IMR-90 (cell line): ENCODE data around the gene BMPER. TPM values are rescaled to one million over a fixed set of nuclear protein-coding genes. Genes with fewer than 3 reads are reported as not detected.
A peak's percentile ranks its signal among the peaks of the same experiment; 100 is the strongest.

ENCODE experiments used
- ATAC-seq: fragments of 200-7000 bp; cut with Tn5 transposase; 2 replicates; pipeline ENCODE4 v1.9.1; 2020; ENCODE audit warnings: low read depth, mild to moderate bottlenecking, moderate library complexity
- BruUV-seq: library from RNA; stranded (reverse); fragments of 400-500 nt; replicated peaks from 2 replicates; lab custom pipeline; 2021; lab: Mats Ljungman, UMichigan
- CTCF ChIA-PET: fragments of 300-600 bp; formaldehyde crosslinking; extraction: SDS; loops from one replicate; lab custom pipeline; 2021; ENCODE audit warnings: antibody characterized with exemption; lab: Yijun Ruan, JAX
- POLR2A ChIA-PET: fragments of 300-600 bp; sonication (Branson Sonifier 250); formaldehyde crosslinking; loops from one replicate; lab custom pipeline; 2022; ENCODE audit warnings: antibody characterized with exemption; ENCODE audit not compliant: unreplicated experiment; lab: Charles Lee
- DNase-seq: peaks from one replicate; pipeline ENCODE4 v3.0.0; 2013
- H2AFZ ChIP-seq: replicated peaks from 2 replicates; pipeline ENCODE3; 2013; ENCODE audit warnings: low read length, mild to moderate bottlenecking; ENCODE audit not compliant: poor library complexity
- H2AK5ac ChIP-seq: 2 replicates; pipeline ENCODE4 v1.6.1; 2013; ENCODE audit warnings: low read depth, low read length, inconsistent platforms
- H2AK9ac ChIP-seq: replicated peaks from 2 replicates; pipeline ENCODE3; 2013; ENCODE audit warnings: mild to moderate bottlenecking, low read depth, low read length, moderate library complexity; ENCODE audit not compliant: poor library complexity
- H2BK120ac ChIP-seq: 2 replicates; pipeline ENCODE4 v1.6.1; 2013; ENCODE audit warnings: low read depth, low read length, inconsistent platforms
- H2BK15ac ChIP-seq: 3 replicates; pipeline ENCODE4 v1.6.1; 2013; ENCODE audit warnings: low read depth, low read length, inconsistent platforms
- H2BK20ac ChIP-seq: 2 replicates; pipeline ENCODE4 v1.6.1; 2013; ENCODE audit warnings: low read depth, mild to moderate bottlenecking, inconsistent platforms, low read length, moderate library complexity
- H2BK5ac ChIP-seq: 2 replicates; pipeline ENCODE4 v1.6.1; 2013; ENCODE audit warnings: mild to moderate bottlenecking, low read depth, low read length, inconsistent platforms; ENCODE audit not compliant: poor library complexity, severe bottlenecking
- H3K14ac ChIP-seq: replicated peaks from 2 replicates; pipeline ENCODE4 v1.6.1; 2013; ENCODE audit warnings: low read depth, low read length, inconsistent platforms
- H3K18ac ChIP-seq: 2 replicates; pipeline ENCODE4 v1.6.1; 2013; ENCODE audit warnings: low read depth, low read length, control low read depth
- H3K23ac ChIP-seq: 2 replicates; pipeline ENCODE4 v1.6.1; 2013; ENCODE audit warnings: low read depth, low read length, inconsistent platforms
- H3K27ac ChIP-seq: 2 replicates; pipeline ENCODE4 v1.5.1; 2013; ENCODE audit warnings: mild to moderate bottlenecking, control low read depth, low read length; ENCODE audit not compliant: insufficient read depth
- H3K27me3 ChIP-seq: 2 replicates; pipeline ENCODE4 v1.6.1; 2013; ENCODE audit warnings: low read length; ENCODE audit not compliant: control insufficient read depth, insufficient read depth
- H3K36me3 ChIP-seq: 2 replicates; pipeline ENCODE4 v1.6.1; 2013; ENCODE audit warnings: low read length, mixed read lengths; ENCODE audit not compliant: control insufficient read depth, insufficient read depth
- H3K4ac ChIP-seq: 2 replicates; pipeline ENCODE4 v1.6.1; 2013; ENCODE audit warnings: low read depth, low read length, inconsistent platforms
- H3K4me1 ChIP-seq: 2 replicates; pipeline ENCODE4 v1.6.1; 2013; ENCODE audit warnings: low read length, mixed read lengths; ENCODE audit not compliant: control insufficient read depth, insufficient read depth
- H3K4me2 ChIP-seq: 2 replicates; pipeline ENCODE4 v1.6.1; 2013; ENCODE audit warnings: low read depth, mild to moderate bottlenecking, control low read depth, low read length, moderate library complexity
- H3K4me3 ChIP-seq: 2 replicates; pipeline ENCODE4 v1.5.1; 2013; ENCODE audit warnings: low read depth, mild to moderate bottlenecking, control low read depth, low read length, moderate library complexity; ENCODE audit not compliant: insufficient read depth
- H3K56ac ChIP-seq: 2 replicates; pipeline ENCODE4 v1.6.1; 2013; ENCODE audit warnings: low read length, inconsistent platforms; ENCODE audit not compliant: insufficient read depth; ENCODE audit errors: extremely low read depth
- H3K79me1 ChIP-seq, 2 experiments: 2 replicates each; pipeline ENCODE4 v1.6.1; 2013; ENCODE audit warnings: low read length in 2 of 2, inconsistent platforms in 1 of 2, low read depth in 1 of 2
- H3K9ac ChIP-seq: 2 replicates; pipeline ENCODE4 v1.6.1; 2013; ENCODE audit warnings: low read depth, low read length, control low read depth
- H3K9me1 ChIP-seq: 2 replicates; pipeline ENCODE4 v1.6.1; 2013; ENCODE audit warnings: low read length, inconsistent platforms; ENCODE audit not compliant: insufficient read depth
- H3K9me3 ChIP-seq: 2 replicates; pipeline ENCODE4 v1.6.1; 2013; ENCODE audit warnings: low read length; ENCODE audit not compliant: control insufficient read depth, insufficient read depth
- H4K20me1 ChIP-seq: 2 replicates; pipeline ENCODE4 v1.6.1; 2013; ENCODE audit warnings: low read length, inconsistent platforms; ENCODE audit not compliant: insufficient read depth
- H4K5ac ChIP-seq: 2 replicates; pipeline ENCODE4 v1.6.1; 2013; ENCODE audit warnings: mild to moderate bottlenecking, low read depth, low read length, control low read depth
- H4K8ac ChIP-seq, 2 experiments: 2 replicates each; pipeline ENCODE4 v1.6.1; 2013; ENCODE audit warnings: low read depth in 2 of 2, low read length in 2 of 2, control low read depth in 1 of 2, inconsistent platforms in 1 of 2
- H4K91ac ChIP-seq: 2 replicates; pipeline ENCODE4 v1.6.1; 2013; ENCODE audit warnings: low read depth, low read length, inconsistent platforms; ENCODE audit not compliant: insufficient read depth
- BHLHE40 ChIP-seq: fragments of 150-350 bp; IDR thresholded peaks from 2 replicates; pipeline ENCODE4 v1.6.1; 2016; ENCODE audit warnings: mild to moderate bottlenecking, low read depth, low read length
- CEBPB ChIP-seq: IDR thresholded peaks from 2 replicates; pipeline ENCODE4 v1.6.1; 2012; ENCODE audit warnings: low read depth, low read length, improper control_type of control experiment
- CHD1 ChIP-seq: IDR thresholded peaks from 2 replicates; pipeline ENCODE4 v1.6.1; 2012; ENCODE audit warnings: low read depth, low read length, improper control_type of control experiment
- CTCF ChIP-seq: conservative IDR thresholded peaks from 2 replicates; pipeline ENCODE4 v1.5.1; 2012; ENCODE audit warnings: mild to moderate bottlenecking, low read depth, low read length, improper control_type of control experiment
- ELK1 ChIP-seq: fragments of 150-350 bp; IDR thresholded peaks from 2 replicates; pipeline ENCODE4 v1.6.1; 2016; ENCODE audit warnings: low read depth, mild to moderate bottlenecking, low read length, moderate library complexity, borderline replicate concordance
- FOS ChIP-seq: fragments of 150-350 bp; IDR thresholded peaks from 2 replicates; pipeline ENCODE4 v1.6.1; 2016; ENCODE audit warnings: low read depth, low read length
- MAFK ChIP-seq: IDR thresholded peaks from 2 replicates; pipeline ENCODE4 v1.6.1; 2012; ENCODE audit warnings: low read depth, low read length, improper control_type of control experiment
- MAZ ChIP-seq: IDR thresholded peaks from 2 replicates; pipeline ENCODE4 v1.6.1; 2012; ENCODE audit warnings: low read depth, mild to moderate bottlenecking, low read length, improper control_type of control experiment, moderate library complexity, borderline replicate concordance
- MXI1 ChIP-seq: IDR thresholded peaks from 2 replicates; pipeline ENCODE4 v1.6.1; 2012; ENCODE audit warnings: low read depth, mild to moderate bottlenecking, low read length, moderate library complexity, borderline replicate concordance
- NFE2L2 ChIP-seq: fragments of 150-350 bp; IDR thresholded peaks from 2 replicates; pipeline ENCODE4 v1.6.1; 2016; ENCODE audit warnings: low read depth, mild to moderate bottlenecking, low read length
- POLR2A ChIP-seq: IDR thresholded peaks from 2 replicates; pipeline ENCODE4 v1.6.1; 2012; ENCODE audit warnings: mild to moderate bottlenecking, low read depth, low read length
- RAD21 ChIP-seq: IDR thresholded peaks from 2 replicates; pipeline ENCODE4 v1.6.1; 2012; ENCODE audit warnings: low read length, improper control_type of control experiment
- RCOR1 ChIP-seq: IDR thresholded peaks from 2 replicates; pipeline ENCODE4 v1.6.1; 2012; ENCODE audit warnings: mild to moderate bottlenecking, low read length, improper control_type of control experiment; ENCODE audit not compliant: insufficient replicate concordance
- RFX5 ChIP-seq: IDR thresholded peaks from 2 replicates; pipeline ENCODE4 v1.8.0; 2012; ENCODE audit warnings: low read depth, mild to moderate bottlenecking, low read length, moderate library complexity
- SMC3 ChIP-seq: fragments of 150-350 bp; IDR thresholded peaks from 2 replicates; pipeline ENCODE4 v1.6.1; 2016; ENCODE audit warnings: low read depth, mild to moderate bottlenecking, antibody characterized with exemption, low read length, moderate library complexity
- USF2 ChIP-seq: fragments of 150-350 bp; IDR thresholded peaks from 2 replicates; pipeline ENCODE4 v1.6.1; 2017; ENCODE audit warnings: mild to moderate bottlenecking, antibody characterized with exemption, low read length, low read depth
- WGBS, 2 experiments: methylation state at CpG; one replicate each; pipeline versions ENCODE4 v1.1.5 to v1.1.7; 2013; ENCODE audit warnings: missing lambda C conversion rate in 2 of 2; ENCODE audit not compliant: insufficient read length in 1 of 2; ENCODE audit errors: extremely low coverage in 2 of 2; 5-methylcytosine and 5-hydroxymethylcytosine counted together
- dilution Hi-C: fragments of 300-500 bp; cut with HindIII; formaldehyde crosslinking; loops from one replicate; pipeline ENCODE4 v1.14.3; 2018; ENCODE audit warnings: low sequenced_read_pairs; ENCODE audit not compliant: unreplicated experiment
- in situ Hi-C: fragments of 300-500 bp; cut with MboI; formaldehyde crosslinking; loops from 3 replicates; pipeline ENCODE4 v1.14.3; 2019; ENCODE audit warnings: low sequenced_read_pairs, inconsistent platforms, mixed read lengths
- intact Hi-C: fragments of 100-400 bp; cut with micrococcal nuclease; formaldehyde crosslinking; loops from 2 replicates; pipeline ENCODE4 v1.10.0; 2022
- polyA plus RNA-seq, 3 experiments: library from polyadenylated mRNA; depleted of rRNA; stranded (reverse); fragments of >200 nt; gene quantifications; 2 replicates each; pipeline ENCODE4 v1.2.3, GENCODE V29; 2012; ENCODE audit warnings: low replicate concordance in 1 of 3
- total RNA-seq: library from RNA; depleted of rRNA; stranded (reverse); fragments of >200 nt; gene quantifications from 2 replicates; pipeline ENCODE4 v1.2.3, GENCODE V29; 2012

BMPER gene
- total and polyA plus RNA-seq, 2 of the 4 experiments (the other 2 are of a cell fraction): 6.2 to 7.9 TPM

GRCh38 chr7:34019301-34019790 is 114.0 kb downstream of the BMPER start:
- no peaks in the 10 kb centered on the region for H4K20me1 ChIP-seq
- H2AK5ac ChIP-seq: no peak overlapping the region; the same call in 1 of the 2 replicates
- DNase-seq: peak; percentile 51
- ChIA-PET CTCF (interaction anchor here (1.0 kb wide), 1 partner anchor 38 kb away, joined by 3 read pairs; no protein-coding TSS in a partner anchor), POLR2A (no interaction called here)
- 0 out of 2 replicates have a peak, but pooled peaks cover under 1% of the 10 kb centered on the region for H3K9me1 ChIP-seq
- no peak overlapping the region for H3K56ac ChIP-seq
- H4K8ac ChIP-seq: no peak overlapping the region
- H3K9ac ChIP-seq: no peak overlapping the region
- no peak overlapping the region for H4K5ac ChIP-seq
- no peak overlapping the region for H3K4me3 ChIP-seq
- ATAC-seq: no peak
- no peak overlapping the region for H3K4me2 ChIP-seq
- H3K4ac ChIP-seq: no peak overlapping the region
- no peak overlapping the region for H2BK20ac ChIP-seq
- H3K27me3 ChIP-seq: no peaks in the 10 kb centered on the region
- H3K36me3 ChIP-seq: peaks cover 1% of the 10 kb centered on the region; the same call in 1 of the 2 replicates
- H4K91ac ChIP-seq: no peak overlapping the region; the same call in 1 of the 2 replicates
- dilution Hi-C loops: no loop called here
- no TSS peak for BruUV-seq
- intact Hi-C loops: no loop called here
- H2BK15ac ChIP-seq: no peak overlapping the region
- in situ Hi-C loops: no loop called here
- H2BK5ac ChIP-seq: no peak overlapping the region
- no peak for TF ChIP-seq FOS
- TF ChIP-seq MXI1: no peak
- no peak for TF ChIP-seq CTCF
- no peak for TF ChIP-seq BHLHE40
- no peak for TF ChIP-seq POLR2A
- no peak for TF ChIP-seq MAFK
- no peak for TF ChIP-seq CEBPB
- no peak for TF ChIP-seq MAZ
- TF ChIP-seq USF2: no peak
- TF ChIP-seq ELK1: no peak
- TF ChIP-seq SMC3: no peak
- no peak for TF ChIP-seq NFE2L2
- no peak for TF ChIP-seq RCOR1
- no peak for TF ChIP-seq RFX5
- TF ChIP-seq RAD21: no peak
- TF ChIP-seq CHD1: no peak
- WGBS, 2 experiments: no CpG with 5 or more reads among the region's 7 CpGs
- no peak overlapping the region for H2AK9ac ChIP-seq
- H3K79me1 ChIP-seq: no peaks in the 10 kb centered on the region; a peak in 1 of 4 replicates
- no peak overlapping the region for H3K27ac ChIP-seq
- H2BK120ac ChIP-seq: no peak overlapping the region
- no peak overlapping the region for H2AFZ ChIP-seq
- no peak overlapping the region for H3K23ac ChIP-seq
- H3K14ac ChIP-seq: no peak overlapping the region
- H3K18ac ChIP-seq: peak overlapping the region; percentile 14; the same call in 1 of the 2 replicates
- peaks cover 6% of the 10 kb centered on the region for H3K4me1 ChIP-seq
- H3K9me3 ChIP-seq: no peaks in the 10 kb centered on the region
